A549 (cell line): Measurements from ENCODE around the gene TSGA10IP.
A peak's percentile ranks its signal among the peaks of the same experiment; 100 is the strongest.

ENCODE experiments used
- FOSB ChIP-seq: fragments of 250-450 bp; sonication (Bioruptor Pico); IDR thresholded peaks from 2 replicates; pipeline ENCODE4 v1.5.0; 2020; ENCODE audit warnings: mild to moderate bottlenecking, moderate library complexity
- JUN ChIP-seq, 2 experiments: fragments of >200 bp; sonication (Bioruptor Twin); formaldehyde crosslinking; IDR thresholded peaks; 2 replicates in 1 of 2; 3 replicates in 1 of 2; pipeline ENCODE4 v1.6.1; 2016 to 2017
- MYC ChIP-seq: IDR thresholded peaks from 2 replicates; pipeline ENCODE4 v1.6.1; 2012; ENCODE audit warnings: mild to moderate bottlenecking, inconsistent platforms, low read length, improper control_type of control experiment, borderline replicate concordance
- POLR2A ChIP-seq: IDR thresholded peaks from 2 replicates; pipeline ENCODE4 v1.6.1; 2012; ENCODE audit warnings: mild to moderate bottlenecking, low read length
- POLR2AphosphoS2 ChIP-seq: conservative IDR thresholded peaks from 2 replicates; pipeline ENCODE4 v1.6.1; 2012; ENCODE audit warnings: low read length, improper control_type of control experiment, inconsistent platforms
- TF ChIP-seq, protein P1 (sequence below): fragments of >200 bp; sonication (Bioruptor Twin); formaldehyde crosslinking; IDR thresholded peaks from 3 replicates; pipeline ENCODE4 v1.5.1; 2016
- TF ChIP-seq, protein P2 (sequence below): IDR thresholded peaks from 2 replicates; pipeline ENCODE4 v1.6.1; 2012

DNA sequence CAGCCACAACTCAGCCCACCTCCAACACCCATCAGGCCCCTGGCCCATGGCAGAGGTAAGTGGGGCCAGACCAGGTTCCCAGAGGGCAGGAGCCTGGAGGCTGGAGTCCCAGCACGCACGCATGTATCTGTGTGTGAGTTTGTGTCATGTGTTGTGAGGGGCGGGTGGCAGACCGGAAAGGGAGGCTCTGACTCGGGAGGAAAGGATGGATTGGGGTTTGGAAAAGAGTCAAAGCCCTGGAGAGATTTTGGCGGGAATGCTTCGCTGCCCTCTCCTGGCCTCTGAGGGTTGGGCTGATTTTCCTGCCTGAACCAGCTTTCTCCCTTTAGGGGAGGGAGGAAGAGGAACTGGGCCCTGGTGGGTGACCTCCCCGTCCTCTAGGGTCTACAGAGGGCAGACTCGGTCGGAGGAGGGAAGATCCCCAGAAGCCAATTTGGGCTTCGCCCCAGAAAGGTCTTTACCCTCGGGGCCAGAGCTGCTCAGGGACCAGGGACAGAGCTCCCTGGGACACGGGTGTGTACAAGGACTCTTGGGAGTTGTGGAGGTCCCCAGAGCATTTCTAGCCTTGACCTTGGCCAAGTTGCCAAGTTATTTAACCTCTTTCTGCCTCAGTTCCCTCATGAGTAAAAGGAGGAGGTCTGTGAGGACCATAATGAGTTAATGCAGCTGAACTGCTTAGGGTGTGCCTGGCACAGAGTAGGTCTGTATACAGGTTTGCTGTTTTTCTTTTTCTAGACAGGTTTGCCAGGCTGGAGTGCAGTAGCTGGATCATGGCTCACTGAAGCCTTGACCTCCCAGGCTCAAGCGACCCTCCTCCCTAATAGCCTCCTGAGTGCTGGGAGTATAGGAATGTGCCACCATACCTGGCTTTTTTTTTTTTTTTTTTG lies 33.4 kb upstream of the TSGA10IP start:
- TF ChIP-seq, protein P1, sequence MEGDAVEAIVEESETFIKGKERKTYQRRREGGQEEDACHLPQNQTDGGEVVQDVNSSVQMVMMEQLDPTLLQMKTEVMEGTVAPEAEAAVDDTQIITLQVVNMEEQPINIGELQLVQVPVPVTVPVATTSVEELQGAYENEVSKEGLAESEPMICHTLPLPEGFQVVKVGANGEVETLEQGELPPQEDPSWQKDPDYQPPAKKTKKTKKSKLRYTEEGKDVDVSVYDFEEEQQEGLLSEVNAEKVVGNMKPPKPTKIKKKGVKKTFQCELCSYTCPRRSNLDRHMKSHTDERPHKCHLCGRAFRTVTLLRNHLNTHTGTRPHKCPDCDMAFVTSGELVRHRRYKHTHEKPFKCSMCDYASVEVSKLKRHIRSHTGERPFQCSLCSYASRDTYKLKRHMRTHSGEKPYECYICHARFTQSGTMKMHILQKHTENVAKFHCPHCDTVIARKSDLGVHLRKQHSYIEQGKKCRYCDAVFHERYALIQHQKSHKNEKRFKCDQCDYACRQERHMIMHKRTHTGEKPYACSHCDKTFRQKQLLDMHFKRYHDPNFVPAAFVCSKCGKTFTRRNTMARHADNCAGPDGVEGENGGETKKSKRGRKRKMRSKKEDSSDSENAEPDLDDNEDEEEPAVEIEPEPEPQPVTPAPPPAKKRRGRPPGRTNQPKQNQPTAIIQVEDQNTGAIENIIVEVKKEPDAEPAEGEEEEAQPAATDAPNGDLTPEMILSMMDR, result peak; percentile 43; the same call in 2 of the 3 replicates
- TF ChIP-seq POLR2AphosphoS2, result no peak
- no peak for TF ChIP-seq POLR2A
- no peak for TF ChIP-seq FOSB (CRISPR knock-in tag)
- 0 out of 5 replicates have a peak, but pooled peaks of 1 of the 2 experiments have one; percentile 21 for TF ChIP-seq JUN (IDR thresholded peaks at IDR 0.05)
- TF ChIP-seq, protein P2, sequence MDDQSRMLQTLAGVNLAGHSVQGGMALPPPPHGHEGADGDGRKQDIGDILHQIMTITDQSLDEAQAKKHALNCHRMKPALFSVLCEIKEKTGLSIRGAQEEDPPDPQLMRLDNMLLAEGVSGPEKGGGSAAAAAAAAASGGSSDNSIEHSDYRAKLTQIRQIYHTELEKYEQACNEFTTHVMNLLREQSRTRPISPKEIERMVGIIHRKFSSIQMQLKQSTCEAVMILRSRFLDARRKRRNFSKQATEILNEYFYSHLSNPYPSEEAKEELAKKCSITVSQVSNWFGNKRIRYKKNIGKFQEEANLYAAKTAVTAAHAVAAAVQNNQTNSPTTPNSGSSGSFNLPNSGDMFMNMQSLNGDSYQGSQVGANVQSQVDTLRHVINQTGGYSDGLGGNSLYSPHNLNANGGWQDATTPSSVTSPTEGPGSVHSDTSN, result no peak
- TF ChIP-seq MYC, result 0 out of 2 replicates have a peak, but pooled peaks have one; percentile 31
